G401 (cell line): ENCODE data around the gene ARMH4. TPM values are rescaled to one million over a fixed set of nuclear protein-coding genes. Genes with fewer than 3 reads are reported as not detected.

Experiments
- DNase-seq: peaks from one replicate; pipeline ENCODE4 v3.0.0-alpha.2; 2015; ENCODE audit warnings: low spot score
- in situ Hi-C: cut with HindIII; loops from 2 replicates; pipeline ENCODE4 v1.10.0; 2016; ENCODE audit warnings: low sequenced_read_pairs, mixed read lengths
- total RNA-seq: library from RNA; depleted of rRNA; stranded (reverse); fragments of >200 nt; shearing (Covaris generic); gene quantifications from 2 replicates; pipeline ENCODE4 v1.2.3, GENCODE V29; 2014; rRNA removed

ARMH4 gene, protein sequence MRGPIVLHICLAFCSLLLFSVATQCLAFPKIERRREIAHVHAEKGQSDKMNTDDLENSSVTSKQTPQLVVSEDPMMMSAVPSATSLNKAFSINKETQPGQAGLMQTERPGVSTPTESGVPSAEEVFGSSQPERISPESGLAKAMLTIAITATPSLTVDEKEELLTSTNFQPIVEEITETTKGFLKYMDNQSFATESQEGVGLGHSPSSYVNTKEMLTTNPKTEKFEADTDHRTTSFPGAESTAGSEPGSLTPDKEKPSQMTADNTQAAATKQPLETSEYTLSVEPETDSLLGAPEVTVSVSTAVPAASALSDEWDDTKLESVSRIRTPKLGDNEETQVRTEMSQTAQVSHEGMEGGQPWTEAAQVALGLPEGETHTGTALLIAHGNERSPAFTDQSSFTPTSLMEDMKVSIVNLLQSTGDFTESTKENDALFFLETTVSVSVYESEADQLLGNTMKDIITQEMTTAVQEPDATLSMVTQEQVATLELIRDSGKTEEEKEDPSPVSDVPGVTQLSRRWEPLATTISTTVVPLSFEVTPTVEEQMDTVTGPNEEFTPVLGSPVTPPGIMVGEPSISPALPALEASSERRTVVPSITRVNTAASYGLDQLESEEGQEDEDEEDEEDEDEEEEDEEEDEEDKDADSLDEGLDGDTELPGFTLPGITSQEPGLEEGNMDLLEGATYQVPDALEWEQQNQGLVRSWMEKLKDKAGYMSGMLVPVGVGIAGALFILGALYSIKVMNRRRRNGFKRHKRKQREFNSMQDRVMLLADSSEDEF
- total RNA-seq: 2.1 and 3.7 TPM in 2 replicates

DNA sequence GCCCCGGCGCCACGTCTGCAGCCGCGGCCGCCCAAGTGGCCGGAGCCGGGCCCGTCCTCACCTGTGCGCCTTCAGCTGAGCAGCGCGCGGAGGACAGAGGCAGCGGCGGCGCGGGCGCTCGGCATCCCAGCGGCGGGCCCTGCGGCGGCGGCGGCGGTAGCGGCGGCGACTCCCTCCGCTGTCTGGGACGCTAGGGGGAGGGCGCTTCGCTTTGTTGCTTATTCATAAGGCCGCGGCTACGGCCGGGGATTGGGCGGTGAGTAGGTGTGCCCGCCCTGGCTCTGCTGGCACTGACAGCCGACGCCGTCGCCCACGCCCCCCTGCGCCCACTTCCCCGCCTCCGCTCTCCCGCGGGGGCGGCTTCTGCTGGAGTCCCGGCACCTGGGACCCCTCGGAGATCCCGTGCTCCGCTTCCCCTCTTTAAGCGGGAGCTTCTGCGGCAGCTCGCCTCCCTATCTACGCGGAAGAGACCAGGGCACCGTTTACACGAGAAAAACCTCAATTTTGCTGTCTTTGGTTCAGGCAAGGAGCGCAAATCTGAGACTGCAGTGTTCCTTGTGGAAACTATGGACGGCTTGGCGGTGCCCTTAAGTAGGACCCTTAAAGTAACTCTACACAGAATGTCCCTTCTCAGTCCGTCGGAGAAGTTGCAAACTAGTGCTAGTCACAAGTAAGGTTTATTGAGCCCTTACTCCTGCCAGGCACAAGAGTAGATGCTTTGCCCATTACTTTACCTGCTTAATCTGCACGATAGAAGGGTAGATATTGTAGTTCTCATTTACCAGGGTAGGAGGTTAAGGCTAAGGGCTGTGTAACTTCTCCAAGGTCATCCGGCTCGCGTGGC, at the start of gene ARMH4:
Gene ARMH4 (minus strand): TSS at position 200 of the 844 bp plus-strand sequence. CDS start 12,855 bp downstream, outside the sequence.
- DNase-seq: peak; percentile 90
- in situ Hi-C loops: no loop called here

DNA sequence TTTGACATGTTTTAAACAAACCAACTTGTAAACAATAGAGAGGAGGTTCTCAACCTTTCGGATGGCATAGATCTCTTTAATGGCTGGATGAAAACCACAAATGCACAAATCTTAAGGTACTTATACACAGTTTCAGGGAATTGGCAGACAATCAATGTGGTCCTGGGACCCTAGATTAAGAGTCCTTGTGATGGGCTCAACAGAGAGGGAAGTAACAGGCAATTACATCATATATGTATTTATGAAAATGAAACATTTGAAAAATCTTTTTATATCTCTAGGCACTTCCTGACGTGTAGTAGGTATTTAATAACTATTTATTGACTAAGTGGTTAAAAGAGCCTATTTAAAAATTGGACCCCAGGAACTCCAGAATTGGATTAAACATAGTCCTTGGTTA, 48.8 kb upstream of the ARMH4 start:
- no peak for DNase-seq
- in situ Hi-C loops: no loop called here

GRCh38 chr14:58200480-58200841, 48.4 kb upstream of the ARMH4 start:
- in situ Hi-C loops: no loop called here

DNA sequence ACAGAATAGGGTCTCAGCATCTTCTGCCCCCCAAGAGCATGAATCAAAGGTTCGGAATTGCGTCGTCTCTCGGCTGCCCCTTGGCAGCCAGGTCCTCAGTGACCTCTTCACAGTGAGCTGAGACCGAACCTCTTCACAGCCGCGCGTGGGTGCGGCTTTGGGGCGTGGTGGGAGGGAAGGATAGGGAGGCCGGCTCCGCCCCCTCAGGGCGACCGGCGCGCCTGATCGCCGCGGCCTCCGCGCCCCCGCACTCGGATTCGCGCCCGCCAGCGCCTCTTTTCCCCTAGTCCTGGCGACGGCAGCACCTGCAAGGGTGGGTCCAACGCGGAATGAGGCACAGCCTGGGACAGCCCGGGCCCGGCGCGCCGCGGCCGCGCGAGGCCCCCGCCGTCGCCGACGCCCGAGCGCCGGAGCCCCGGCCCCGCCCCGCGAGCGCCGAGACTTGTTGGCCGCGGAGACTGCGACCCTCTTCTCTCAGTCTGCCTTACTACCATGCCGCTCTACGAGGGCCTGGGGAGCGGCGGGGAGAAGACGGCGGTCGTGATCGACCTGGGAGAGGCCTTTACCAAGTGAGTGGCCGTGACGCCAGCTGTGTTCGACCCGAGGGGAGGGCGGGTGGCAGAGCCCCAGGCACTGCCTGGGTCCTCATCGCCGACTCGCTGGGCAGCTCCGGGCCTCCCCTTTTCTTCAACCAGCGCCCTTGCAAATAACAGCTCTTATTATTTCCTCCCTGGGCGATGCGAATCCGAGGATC, 47.9 kb upstream of the ARMH4 start, which contains the start of gene ACTR10:
Gene ACTR10 (plus strand): TSS at position 424 of the 754 bp plus-strand sequence. CDS start 69 bp downstream, at position 493.
- in situ Hi-C loops: no loop called here
- peak; percentile 91 for DNase-seq

More at GRCh38 chr14:58200480-58200841, 48.4 kb upstream of the ARMH4 start:
- DNase-seq: no peak

DNA sequence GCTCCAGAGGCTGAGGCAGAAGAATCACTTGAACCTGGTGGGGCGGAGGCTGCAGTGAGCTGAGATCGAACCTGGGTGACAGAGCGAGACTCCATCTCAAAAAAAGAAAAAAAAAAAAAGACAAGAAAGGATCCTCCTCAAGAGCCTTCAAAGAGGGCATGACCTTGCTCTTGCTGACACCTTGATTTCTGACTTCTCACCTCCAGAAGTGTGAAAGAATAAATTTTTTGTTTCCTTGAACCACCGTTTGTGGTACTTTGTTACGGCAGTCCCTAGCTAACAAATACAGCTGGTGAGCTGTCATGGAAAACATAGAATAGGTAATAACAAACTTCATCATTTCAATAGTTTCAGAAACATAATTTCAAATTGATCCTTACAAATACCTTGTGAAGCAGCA, 46.1 kb upstream of the ARMH4 start:
- no peak for DNase-seq
- in situ Hi-C loops: no loop called here

DNA sequence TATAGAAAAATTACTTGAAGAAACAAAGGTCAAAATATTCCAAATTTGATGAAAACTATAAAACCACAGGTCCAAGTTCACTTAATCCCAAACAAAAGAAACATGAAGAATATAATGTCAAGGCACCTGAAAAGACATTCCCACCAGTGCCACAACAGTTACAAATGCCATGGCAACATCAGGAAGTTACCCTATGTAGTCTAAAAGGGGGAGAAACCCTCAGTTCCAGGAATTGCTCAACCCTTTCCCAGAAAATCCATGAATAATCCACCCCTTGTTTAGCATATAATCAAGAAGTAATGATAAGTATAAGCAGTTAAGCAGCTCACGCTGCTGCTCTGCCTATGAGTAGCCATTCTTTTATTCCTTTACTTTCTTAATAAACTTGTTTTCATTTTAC, 44.2 kb upstream of the ARMH4 start:
- in situ Hi-C loops: no loop called here
- DNase-seq: no peak

- in situ Hi-C loops: no loop called here
- DNase-seq: no peak
These were observed 41.5 kb upstream of the ARMH4 start for GRCh38 chr14:58193542-58193941.

DNA sequence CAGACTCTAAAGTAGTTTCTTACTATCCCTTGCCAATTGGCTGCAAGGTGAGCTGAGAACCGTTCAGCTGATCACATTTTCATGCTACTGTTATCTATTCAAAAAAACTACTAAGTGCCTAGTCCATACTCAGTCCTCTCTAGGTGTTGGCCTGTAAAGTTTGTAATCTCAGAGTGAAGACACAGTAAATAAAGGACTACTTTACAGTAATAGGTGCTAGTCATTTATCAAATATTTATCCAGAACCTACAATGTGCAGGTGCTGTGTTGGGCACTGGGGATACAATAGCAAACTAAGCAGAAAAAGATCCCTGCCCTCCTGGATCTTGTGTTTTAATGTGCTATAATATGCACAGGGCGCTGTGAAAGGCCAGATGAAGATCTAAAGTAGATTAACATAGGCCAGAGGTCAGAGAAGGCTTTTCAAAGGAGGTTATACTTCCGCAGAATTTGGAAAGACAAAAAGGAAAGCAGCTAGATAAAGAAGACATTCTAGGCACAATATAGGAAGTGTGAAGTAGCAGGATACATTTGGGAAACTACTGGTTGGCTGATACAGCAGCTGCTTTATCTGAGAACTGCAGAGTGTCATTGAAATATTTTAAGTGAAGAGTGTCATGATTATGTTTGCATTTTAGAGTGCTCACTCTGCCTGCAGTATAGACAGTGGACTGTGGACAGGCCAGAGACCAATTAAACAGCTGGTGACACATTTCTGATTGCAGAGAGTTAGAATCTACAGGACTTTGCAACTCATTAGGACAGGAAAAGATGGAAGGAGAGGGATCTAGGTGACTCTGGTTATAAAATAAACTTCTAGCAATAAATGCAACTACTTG, 40.0 kb upstream of the ARMH4 start:
- in situ Hi-C loops: no loop called here
- no peak for DNase-seq

DNA sequence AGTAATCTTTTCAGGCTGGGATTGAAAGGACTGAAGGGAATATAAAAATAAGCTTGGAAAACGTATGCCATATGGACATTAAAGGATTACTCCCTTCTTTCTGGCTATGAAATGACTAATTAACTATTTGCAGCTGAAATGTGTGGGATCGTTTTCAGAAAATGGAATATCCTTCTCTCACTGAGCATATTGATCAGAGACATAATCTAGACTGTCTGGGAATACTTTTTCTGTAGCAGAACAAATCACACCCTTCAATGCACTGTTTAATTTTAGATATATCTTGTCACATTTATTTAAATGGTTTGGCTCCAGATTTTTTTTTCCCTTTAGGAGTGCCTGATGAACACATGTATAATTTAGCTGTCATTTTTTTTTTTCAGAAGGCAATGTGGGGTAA, 37.2 kb upstream of the ARMH4 start:
- DNase-seq: no peak
- in situ Hi-C loops: no loop called here

- no peak for DNase-seq
- in situ Hi-C loops: no loop called here
These were observed 25.1 kb upstream of the ARMH4 start for GRCh38 chr14:58177125-58177524.

DNA sequence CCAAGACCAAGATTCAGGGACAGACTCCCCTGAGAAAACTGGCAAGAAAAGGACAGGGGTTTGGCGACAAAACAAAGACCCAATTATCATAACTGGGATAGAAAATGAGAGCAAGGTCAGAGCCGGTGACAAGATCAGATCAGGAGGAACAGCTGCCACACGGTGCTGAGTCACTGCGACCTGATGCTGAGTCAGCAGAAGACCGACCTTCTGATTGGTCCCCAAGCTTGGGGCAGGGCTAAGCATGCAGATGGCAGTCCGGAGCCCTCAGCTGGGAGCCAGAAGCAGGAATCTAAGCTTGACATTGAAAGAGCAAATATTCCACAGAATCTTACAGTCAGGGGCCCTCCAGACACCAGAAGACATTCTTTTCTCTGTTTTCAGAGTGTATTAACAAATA, 19.1 kb upstream of the ARMH4 start:
- in situ Hi-C loops: no loop called here
- DNase-seq: peak; percentile 79

DNA sequence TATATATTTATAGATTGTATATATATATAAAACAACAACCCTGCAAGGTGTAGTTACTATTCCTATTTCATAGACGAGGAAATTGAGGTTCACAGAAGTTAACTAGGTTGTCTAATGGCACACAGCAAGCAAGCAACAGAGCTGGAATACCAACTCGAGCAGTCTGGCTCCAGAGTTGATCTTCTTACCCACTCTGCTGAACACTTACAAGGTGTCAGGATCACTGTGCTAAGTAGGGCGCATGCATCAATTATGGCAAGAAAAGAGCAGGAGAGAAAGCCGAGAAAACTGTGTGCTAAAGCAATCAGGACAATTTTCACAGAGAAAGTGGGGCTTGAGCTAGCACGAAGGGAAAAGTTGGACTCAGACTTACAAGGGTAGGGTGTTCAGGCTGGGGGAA, 15.9 kb upstream of the ARMH4 start:
- in situ Hi-C loops: no loop called here
- DNase-seq: no peak

DNA sequence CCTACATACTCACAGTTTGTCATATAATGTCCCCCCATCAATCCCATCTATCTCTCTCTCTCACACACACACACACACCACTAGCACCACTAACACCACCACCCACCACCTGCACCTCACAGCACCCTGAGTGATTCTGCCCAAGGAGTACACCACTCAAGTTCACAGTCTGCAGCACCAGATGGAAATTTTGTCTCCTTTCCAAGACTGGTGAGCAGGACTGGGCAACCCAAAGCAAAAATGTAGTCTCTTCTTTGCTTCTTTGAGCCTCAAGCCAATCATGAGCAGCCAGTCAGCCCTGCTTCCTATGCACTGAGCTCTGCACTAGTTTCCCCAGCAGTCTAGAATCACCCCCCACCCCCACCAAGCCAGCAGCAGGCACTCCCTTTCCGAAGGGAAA, 15.0 kb upstream of the ARMH4 start:
- DNase-seq: peak; percentile 89
- in situ Hi-C loops: no loop called here

DNA sequence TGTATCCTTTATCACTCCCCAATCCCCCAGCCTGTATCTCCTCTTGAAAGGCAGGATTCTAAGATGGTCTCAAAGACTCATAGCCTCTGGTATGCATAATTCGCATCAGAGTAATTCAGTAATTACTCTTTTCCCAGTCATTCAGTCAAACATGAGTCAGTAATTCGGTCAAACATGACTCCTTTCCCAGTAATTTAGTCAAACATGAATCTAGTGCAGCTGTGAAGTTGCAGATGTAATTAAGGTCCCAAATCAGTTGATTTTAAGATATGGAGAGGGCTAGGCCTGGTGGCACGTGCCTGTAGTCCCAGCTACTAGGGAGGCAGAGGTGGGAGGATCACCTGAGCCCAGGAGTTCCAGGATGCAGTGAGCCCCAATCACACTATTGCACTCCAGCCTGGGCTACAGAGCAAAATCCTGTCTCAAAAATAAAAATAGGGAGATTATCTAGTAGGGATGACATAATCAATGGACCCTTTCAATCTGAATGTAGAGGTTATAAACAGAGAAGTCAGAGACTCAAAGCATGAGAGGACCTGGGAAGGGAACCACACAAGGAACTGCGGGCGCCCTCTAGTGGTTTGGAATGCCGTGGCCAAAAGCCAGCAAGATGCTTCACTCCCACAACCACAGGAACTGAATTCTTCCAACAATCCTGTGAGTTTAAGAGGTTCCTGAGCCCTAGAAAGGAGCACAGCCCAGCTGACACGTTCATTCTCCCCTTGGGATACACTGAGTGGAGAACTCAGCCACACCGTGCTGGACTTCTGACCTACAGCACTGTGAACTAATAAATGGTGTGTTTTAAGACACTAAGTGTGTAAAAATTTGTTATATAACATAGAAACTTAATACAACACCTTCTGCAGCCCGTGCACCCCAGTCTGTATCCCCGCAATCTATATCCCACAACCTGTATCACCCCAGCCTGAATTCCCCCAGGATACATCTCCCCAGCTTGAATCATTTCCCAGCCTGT, 14.3 kb upstream of the ARMH4 start:
- in situ Hi-C loops: no loop called here
- peak; percentile 81 for DNase-seq

- in situ Hi-C loops: no loop called here
- no peak for DNase-seq
These were observed 8.5 kb upstream of the ARMH4 start for GRCh38 chr14:58160561-58160960.

DNA sequence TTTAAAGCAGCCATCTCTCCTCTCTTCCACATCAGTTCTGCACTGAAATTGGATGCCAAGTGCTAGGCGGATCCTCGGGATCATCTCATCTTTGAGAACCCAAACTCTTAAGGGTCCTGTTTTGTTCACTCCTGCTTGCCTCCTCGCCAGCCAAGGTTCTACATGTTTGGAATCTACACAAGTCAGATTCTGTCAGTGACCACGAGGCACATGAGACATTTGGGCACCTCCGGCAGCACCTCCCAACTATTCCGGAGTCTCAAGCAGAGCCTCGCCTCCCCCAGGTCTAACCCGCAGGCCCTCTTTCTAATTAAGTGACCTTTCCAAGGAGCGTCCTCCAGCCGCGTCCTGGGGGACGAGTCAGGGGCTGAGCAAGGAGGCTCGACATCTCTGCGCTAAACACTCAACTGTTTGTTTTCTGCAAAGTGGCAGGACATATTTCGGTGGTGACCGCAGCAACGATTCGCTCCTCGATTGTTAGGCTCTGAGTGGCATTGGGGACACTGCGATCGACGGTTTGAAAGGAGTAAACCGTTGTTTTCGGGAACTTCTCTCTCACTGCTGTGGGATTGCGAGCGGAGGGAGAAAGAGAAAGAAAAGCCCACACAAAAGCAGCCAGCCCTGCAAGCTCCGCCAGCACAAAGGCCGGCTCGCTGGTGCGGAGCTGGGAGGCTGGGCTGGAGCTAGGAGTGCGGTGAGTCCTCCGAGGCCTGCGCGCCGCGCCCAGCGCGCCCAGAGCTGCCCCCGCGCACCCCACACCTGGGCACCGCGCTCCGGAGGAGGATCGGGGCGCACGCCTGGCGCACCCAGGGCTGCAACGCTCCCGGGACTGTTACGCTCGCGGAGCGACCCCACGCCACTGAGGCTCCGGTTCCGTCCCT, 640 bp downstream of the ARMH4 start:
- in situ Hi-C loops: no loop called here
- DNase-seq: peak; percentile 56
